ENCODE results near the gene ASCC1. TPM values are rescaled to one million over a fixed set of nuclear protein-coding genes. Genes with fewer than 3 reads are reported as not detected.

The ASCC1 gene
- polyA plus RNA-seq, 1 donor (not counting 4 experiments of a cell fraction or from before 2014, with no cell fraction given) = 32.9 TPM

- Histone ChIP-seq H2AFZ (ENCODE audit: control insufficient read depth, low read length) (no peak overlapping the region), H3K4me3 (ENCODE audit: control insufficient read depth in 2 of 3, extremely low read depth in 1 of 3, insufficient read depth in 2 of 3, low read depth in 1 of 3, low read length in 3 of 3) (no peak overlapping the region), H3K27ac (ENCODE audit: control insufficient read depth, insufficient read depth, low read length) (no peak overlapping the region), H3K27me3 (ENCODE audit: control insufficient read depth, extremely low read depth, insufficient read depth, low read length) (peaks cover 5% of the 10 kb centered on the region), H3K4me1 (ENCODE audit: control insufficient read depth, extremely low read depth, insufficient read depth, low read length) (no peaks in the 10 kb centered on the region), H3K9me3 (ENCODE audit: control insufficient read depth, low read depth, low read length) (no peaks in the 10 kb centered on the region), H3K9ac (ENCODE audit: control insufficient read depth, extremely low read depth, insufficient read depth, low read length) (no peak overlapping the region), H3K9me1 (ENCODE audit: control insufficient read depth, extremely low read depth, insufficient read depth, low read length) (no peaks in the 10 kb centered on the region), H3K4me2 (ENCODE audit: control insufficient read depth, extremely low read depth, insufficient read depth, low read depth, low read length) (no peak overlapping the region), H4K20me1 (ENCODE audit: control insufficient read depth, extremely low read depth, insufficient read depth, low read length) (no peaks in the 10 kb centered on the region), H3K36me3 (ENCODE audit: control insufficient read depth in 2 of 2, extremely low read depth in 1 of 2, insufficient read depth in 2 of 2, low read length in 2 of 2) (no peaks in the 10 kb centered on the region), H3K79me2 (ENCODE audit: control insufficient read depth, insufficient read depth, low read length) (no peaks in the 10 kb centered on the region)
- dilution Hi-C loops (cut with MboI; ENCODE audit: extremely low pct_ligation_motif_present, low sequenced_read_pairs) = no loop called here
- no peak for TF ChIP-seq EZH2 (IDR thresholded peaks at IDR 0.05; ENCODE audit: low read length)
- no peak for TF ChIP-seq CTCF (optimal IDR thresholded peaks at IDR 0.05 in 1 of 3, IDR thresholded peaks at IDR 0.05 in 1 of 3, conservative IDR thresholded peaks at IDR 0.05 in 1 of 3; ENCODE audit: extremely low read depth in 1 of 3, insufficient read depth in 2 of 3, low read length in 3 of 3)
- FAIRE-seq = no peak
- DNase-seq (ENCODE audit: low read depth, low spot score) = no peak
These were observed 142.1 kb downstream of the ASCC1 start for GRCh38 chr10:72073708-72074573.

GRCh38 chr10:72072639-72073038 lies 143.4 kb downstream of the ASCC1 start:
- Histone ChIP-seq H3K4me2 (ENCODE audit: control insufficient read depth, extremely low read depth, insufficient read depth, low read depth, low read length) (no peak overlapping the region), H3K27ac (ENCODE audit: control insufficient read depth, insufficient read depth, low read length) (no peak overlapping the region), H3K4me3 (ENCODE audit: control insufficient read depth in 2 of 3, extremely low read depth in 1 of 3, insufficient read depth in 2 of 3, low read depth in 1 of 3, low read length in 3 of 3) (no peak overlapping the region), H3K79me2 (ENCODE audit: control insufficient read depth, insufficient read depth, low read length) (no peaks in the 10 kb centered on the region), H4K20me1 (ENCODE audit: control insufficient read depth, extremely low read depth, insufficient read depth, low read length) (no peaks in the 10 kb centered on the region), H3K4me1 (ENCODE audit: control insufficient read depth, extremely low read depth, insufficient read depth, low read length) (no peaks in the 10 kb centered on the region), H3K27me3 (ENCODE audit: control insufficient read depth, extremely low read depth, insufficient read depth, low read length) (peaks cover 5% of the 10 kb centered on the region), H3K9ac (ENCODE audit: control insufficient read depth, extremely low read depth, insufficient read depth, low read length) (no peak overlapping the region), H2AFZ (ENCODE audit: control insufficient read depth, low read length) (no peak overlapping the region), H3K36me3 (ENCODE audit: control insufficient read depth in 2 of 2, extremely low read depth in 1 of 2, insufficient read depth in 2 of 2, low read length in 2 of 2) (no peaks in the 10 kb centered on the region), H3K9me3 (ENCODE audit: control insufficient read depth, low read depth, low read length) (no peaks in the 10 kb centered on the region), H3K9me1 (ENCODE audit: control insufficient read depth, extremely low read depth, insufficient read depth, low read length) (no peaks in the 10 kb centered on the region)
- dilution Hi-C loops (cut with MboI; ENCODE audit: extremely low pct_ligation_motif_present, low sequenced_read_pairs) = no loop called here
- DNase-seq (ENCODE audit: low read depth, low spot score) (no peak), FAIRE-seq (no peak)
- no peak for TF ChIP-seq CTCF (optimal IDR thresholded peaks at IDR 0.05 in 1 of 3, IDR thresholded peaks at IDR 0.05 in 1 of 3, conservative IDR thresholded peaks at IDR 0.05 in 1 of 3; ENCODE audit: extremely low read depth in 1 of 3, insufficient read depth in 2 of 3, low read length in 3 of 3)

Measured in keratinocyte (primary cell).